Nephron progenitor cell (in vitro differentiated cells): ENCODE results near the gene APOBR.
"Not testable (repeated sequence)": the region's sequence is repeated elsewhere in the genome, so short reads cannot be mapped to it uniquely, and the experiment has no call there.

ENCODE experiments used
- DNase-seq: peaks from one replicate; pipeline ENCODE4 v3.0.0; 2021
- H3K27ac Mint-ChIP-seq: 2 replicates; pipeline ENCODE4 v1.8.0; 2021; ENCODE audit warnings: mild to moderate bottlenecking, moderate library complexity, mixed read lengths
- H3K27me3 Mint-ChIP-seq: 2 replicates; pipeline ENCODE4 v1.8.0; 2021; ENCODE audit warnings: mild to moderate bottlenecking, low read depth, mixed read lengths; ENCODE audit not compliant: poor library complexity
- H3K36me3 Mint-ChIP-seq: 2 replicates; pipeline ENCODE4 v1.8.0; 2021; ENCODE audit warnings: low read depth, mixed read lengths
- H3K4me1 Mint-ChIP-seq: 2 replicates; pipeline ENCODE4 v1.8.0; 2021; ENCODE audit warnings: mixed read lengths
- H3K4me3 Mint-ChIP-seq: 2 replicates; pipeline ENCODE4 v1.8.0; 2021; ENCODE audit warnings: mild to moderate bottlenecking, moderate library complexity, mixed read lengths
- H3K9me3 Mint-ChIP-seq: 2 replicates; pipeline ENCODE4 v1.8.0; 2021; ENCODE audit warnings: mild to moderate bottlenecking, moderate library complexity, mixed read lengths
- TF ChIP-seq, protein P1 (sequence below): fragments of 200-600 bp; sonication (generic); IDR thresholded peaks from 2 replicates; pipeline ENCODE4 v1.5.0; 2021; ENCODE audit warnings: antibody characterized with exemption

The APOBR gene

DNA sequence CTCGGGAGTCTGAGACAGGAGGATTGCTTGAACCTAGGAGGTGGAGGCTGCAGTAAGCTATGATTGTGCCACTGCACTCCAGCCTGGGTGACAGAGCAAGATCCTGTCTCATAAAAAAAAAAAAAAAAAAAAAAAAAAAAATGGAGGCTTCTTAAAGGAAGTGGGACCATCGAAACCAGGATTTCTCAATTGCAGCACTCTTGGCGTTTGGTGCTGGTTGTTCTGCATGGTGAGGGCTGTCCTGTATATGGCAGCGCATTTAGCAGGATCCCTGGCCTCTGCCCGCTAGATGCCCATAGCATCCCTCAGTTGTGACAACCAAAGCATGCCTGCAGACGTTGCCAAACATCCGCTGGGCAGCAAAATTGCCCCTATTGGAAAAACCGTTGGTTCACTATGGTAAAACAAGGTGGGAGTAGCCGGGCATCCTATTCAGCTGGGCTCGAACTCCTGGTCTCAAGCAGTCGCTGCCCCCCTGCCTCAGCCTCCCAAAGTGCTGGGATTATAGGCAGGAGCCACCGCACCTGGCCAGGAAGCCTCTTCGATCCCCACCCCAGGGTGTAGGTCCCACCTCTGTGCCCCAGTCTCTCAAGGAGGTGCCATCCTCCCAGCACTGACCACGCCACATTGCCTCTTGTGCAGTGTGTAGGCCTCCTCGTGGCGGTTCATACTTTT lies 15.8 kb upstream of the APOBR start:
- TF ChIP-seq, protein P1, sequence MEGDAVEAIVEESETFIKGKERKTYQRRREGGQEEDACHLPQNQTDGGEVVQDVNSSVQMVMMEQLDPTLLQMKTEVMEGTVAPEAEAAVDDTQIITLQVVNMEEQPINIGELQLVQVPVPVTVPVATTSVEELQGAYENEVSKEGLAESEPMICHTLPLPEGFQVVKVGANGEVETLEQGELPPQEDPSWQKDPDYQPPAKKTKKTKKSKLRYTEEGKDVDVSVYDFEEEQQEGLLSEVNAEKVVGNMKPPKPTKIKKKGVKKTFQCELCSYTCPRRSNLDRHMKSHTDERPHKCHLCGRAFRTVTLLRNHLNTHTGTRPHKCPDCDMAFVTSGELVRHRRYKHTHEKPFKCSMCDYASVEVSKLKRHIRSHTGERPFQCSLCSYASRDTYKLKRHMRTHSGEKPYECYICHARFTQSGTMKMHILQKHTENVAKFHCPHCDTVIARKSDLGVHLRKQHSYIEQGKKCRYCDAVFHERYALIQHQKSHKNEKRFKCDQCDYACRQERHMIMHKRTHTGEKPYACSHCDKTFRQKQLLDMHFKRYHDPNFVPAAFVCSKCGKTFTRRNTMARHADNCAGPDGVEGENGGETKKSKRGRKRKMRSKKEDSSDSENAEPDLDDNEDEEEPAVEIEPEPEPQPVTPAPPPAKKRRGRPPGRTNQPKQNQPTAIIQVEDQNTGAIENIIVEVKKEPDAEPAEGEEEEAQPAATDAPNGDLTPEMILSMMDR, result no peak
- Mint-ChIP-seq H3K27me3 (no peaks in the 10 kb centered on the region), H3K9me3 (no peaks in the 10 kb centered on the region), H3K4me3 (no peak overlapping the region), H3K27ac (no peak overlapping the region), H3K4me1 (no peaks in the 10 kb centered on the region), H3K36me3 (peaks cover 28% of the 10 kb centered on the region)
- DNase-seq, result no peak

DNA sequence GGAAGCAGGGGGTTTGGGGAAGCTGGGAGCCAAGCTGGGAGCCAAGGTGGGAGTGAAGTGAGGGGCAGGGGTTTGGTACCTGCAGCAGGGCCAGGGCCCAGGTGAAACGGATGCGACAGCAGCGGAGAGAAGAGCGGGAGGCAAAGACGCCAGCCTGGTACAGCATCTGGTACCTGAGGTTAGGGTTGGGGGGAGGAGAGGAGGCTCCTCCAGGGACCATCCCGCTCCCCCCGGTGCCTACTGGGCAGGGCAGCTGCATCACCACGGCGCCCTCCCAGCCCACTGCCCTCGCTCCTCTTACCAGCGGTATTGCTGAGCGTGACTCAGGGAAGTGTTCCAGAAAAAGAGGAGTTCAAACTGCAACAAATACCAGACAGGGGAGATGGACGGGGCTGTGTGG lies 12.4 kb upstream of the APOBR start:
- no peaks in the 10 kb centered on the region for H3K9me3 Mint-ChIP-seq
- no peaks in the 10 kb centered on the region for H3K27me3 Mint-ChIP-seq

DNA sequence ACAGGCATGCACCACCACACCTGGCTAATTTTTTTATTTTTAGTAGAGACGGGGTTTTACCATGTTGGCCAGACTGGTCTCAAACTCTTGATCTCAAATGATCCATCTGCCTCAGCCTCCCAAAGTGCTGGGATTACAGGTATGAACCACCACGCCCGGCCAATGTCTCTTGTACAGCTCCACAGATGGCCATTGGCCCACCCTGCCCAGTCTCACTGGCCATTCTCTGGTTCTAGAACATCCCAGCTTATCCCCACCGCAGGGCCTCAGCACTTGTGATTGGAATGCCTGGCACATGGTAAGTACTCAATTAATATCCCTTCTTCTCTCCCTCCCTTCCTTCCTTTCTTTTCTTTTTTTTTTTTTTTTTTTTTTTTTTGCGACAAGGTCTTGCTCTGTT lies 11.1 kb upstream of the APOBR start:
- not testable (repeated sequence) for H3K9me3 Mint-ChIP-seq, H3K27ac Mint-ChIP-seq, H3K4me3 Mint-ChIP-seq, DNase-seq, H3K27me3 Mint-ChIP-seq, H3K4me1 Mint-ChIP-seq
- peaks cover 19% of the 10 kb centered on the region for H3K36me3 Mint-ChIP-seq

More for the DNA sequence above, 12.4 kb upstream of the APOBR start:
- H3K4me3 Mint-ChIP-seq, result no peak overlapping the region
- peaks cover 21% of the 10 kb centered on the region for H3K36me3 Mint-ChIP-seq
- H3K27ac Mint-ChIP-seq, result no peak overlapping the region
- DNase-seq, result no peak
- TF ChIP-seq, protein P1, result no peak
- H3K4me1 Mint-ChIP-seq, result no peaks in the 10 kb centered on the region

DNA sequence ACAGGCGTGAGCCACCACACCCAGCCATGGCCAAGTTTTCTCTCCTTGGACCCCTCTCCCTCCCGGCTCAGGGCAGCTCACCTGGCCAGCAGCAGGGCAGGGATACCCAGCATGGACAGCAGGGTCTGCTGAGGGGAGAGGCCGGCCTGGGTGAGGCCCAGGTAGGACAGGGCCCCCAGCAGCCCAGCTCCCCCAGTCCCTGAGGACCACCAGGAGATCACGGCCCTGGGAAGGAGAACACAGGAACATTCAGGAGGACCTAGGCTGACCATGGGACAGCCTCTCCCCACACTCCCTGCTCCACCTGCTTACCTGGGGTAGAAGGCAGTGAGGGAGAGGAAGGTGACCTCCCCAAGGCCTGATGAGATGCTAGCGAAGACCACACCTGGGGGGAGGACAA lies 8.2 kb upstream of the APOBR start:
- Mint-ChIP-seq H3K36me3 (peaks cover 25% of the 10 kb centered on the region), H3K27ac (no peak overlapping the region), H3K4me1 (peaks cover 3% of the 10 kb centered on the region), H3K27me3 (no peaks in the 10 kb centered on the region), H3K9me3 (no peaks in the 10 kb centered on the region), H3K4me3 (no peak overlapping the region)
- TF ChIP-seq, protein P1, result no peak
- DNase-seq, result no peak

DNA sequence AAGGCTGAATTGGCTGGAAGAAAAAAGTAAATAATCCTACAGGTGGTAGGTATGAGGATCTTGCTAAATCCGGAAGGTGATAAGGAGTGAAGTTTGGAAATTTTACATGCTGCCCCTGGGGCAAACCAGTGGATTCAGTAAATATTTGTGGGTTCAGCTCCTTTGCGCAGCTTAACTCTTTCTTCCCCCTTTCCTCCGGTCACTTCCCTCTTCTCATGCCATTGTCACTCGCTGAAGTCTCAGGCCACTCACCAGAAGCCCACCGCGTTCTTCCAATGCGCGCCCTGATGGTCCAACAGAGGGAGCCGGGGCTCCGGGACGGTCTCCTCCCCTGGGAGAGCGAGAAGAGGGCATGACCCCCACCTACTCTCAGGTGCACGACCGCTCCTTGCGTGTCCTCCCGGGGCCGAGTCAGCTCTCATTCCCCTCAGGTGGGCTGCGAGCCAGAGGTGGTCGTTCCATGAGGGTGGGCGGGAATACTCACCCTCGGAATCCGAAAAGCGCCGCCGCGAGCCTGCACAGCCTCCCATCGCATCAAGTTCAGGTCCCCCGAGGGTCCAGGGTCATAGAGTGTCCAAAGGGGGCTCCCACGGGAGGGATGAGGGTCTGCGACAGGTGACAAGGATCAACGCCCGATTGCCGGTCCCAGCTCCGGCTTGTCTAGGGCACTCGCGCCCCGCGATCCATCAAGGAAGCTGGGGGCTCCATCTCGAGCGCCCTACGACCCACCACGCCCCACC lies 3.0 kb upstream of the APOBR start:
- DNase-seq, result peak; percentile 45

DNA sequence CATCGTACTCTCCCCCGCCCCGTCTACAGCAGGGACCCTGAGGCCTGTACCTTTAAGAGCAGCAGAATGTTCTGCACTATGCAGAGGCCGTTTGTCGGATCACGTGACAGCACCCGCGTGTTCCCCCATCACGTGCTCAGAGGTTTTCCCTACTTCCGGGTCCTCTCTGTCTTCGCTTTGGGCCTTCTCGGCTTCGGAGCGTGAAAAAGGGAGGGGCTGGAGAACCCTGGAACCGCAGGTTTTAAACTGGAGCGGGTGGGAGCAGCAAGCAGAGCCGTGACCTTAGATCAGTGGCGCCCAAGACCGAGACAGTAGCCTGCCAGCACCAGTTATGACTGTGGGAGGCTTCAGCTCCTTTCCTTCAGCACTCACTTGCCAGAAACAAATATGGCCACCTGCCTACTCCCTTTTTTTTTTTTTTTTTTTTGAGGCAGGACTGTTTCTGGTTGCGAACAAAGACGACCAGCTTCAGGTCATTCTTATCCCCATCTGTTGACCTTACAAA lies 2.4 kb upstream of the APOBR start, which contains the start of gene CLN3:
TSS of gene CLN3 (minus strand) at position 105 of the 505 bp plus-strand sequence. CDS start 315 bp downstream, outside the sequence.
- peak within 1 kb of the TSS; percentile 100 for H3K27ac Mint-ChIP-seq
- peaks cover 22% of the 10 kb centered on the region for H3K27me3 Mint-ChIP-seq

More for the DNA sequence above, 3.0 kb upstream of the APOBR start:
- H3K4me1 Mint-ChIP-seq, result peaks cover 19% of the 10 kb centered on the region
- H3K9me3 Mint-ChIP-seq, result no peaks in the 10 kb centered on the region
- TF ChIP-seq, protein P1, result no peak
- peaks cover 16% of the 10 kb centered on the region for H3K27me3 Mint-ChIP-seq
- peaks cover 17% of the 10 kb centered on the region for H3K36me3 Mint-ChIP-seq
- peak overlapping the region; percentile 72 for H3K27ac Mint-ChIP-seq
- H3K4me3 Mint-ChIP-seq, result peak overlapping the region; percentile 95

More for the DNA sequence above, 2.4 kb upstream of the APOBR start, which contains the start of gene CLN3:
- Mint-ChIP-seq H3K4me1 (peaks cover 26% of the 10 kb centered on the region), H3K9me3 (no peaks in the 10 kb centered on the region), H3K4me3 (peak within 1 kb of the TSS; percentile 95), H3K36me3 (peaks cover 11% of the 10 kb centered on the region)
- DNase-seq, result peak; percentile 79
- TF ChIP-seq, protein P1, result no peak
